Endodermal cell (in vitro differentiated cells): ENCODE results near the gene DHPS. TPM values are rescaled to one million over a fixed set of nuclear protein-coding genes. Genes with fewer than 3 reads are reported as not detected.

Source experiments
- DNase-seq: peaks from one replicate; pipeline ENCODE4 v3.0.0-alpha.2; 2017
- H3K27ac ChIP-seq: 2 replicates; pipeline ENCODE4 v1.5.1; 2013; ENCODE audit warnings: mild to moderate bottlenecking, low read depth, low read length, moderate library complexity
- H3K27me3 ChIP-seq: 2 replicates; pipeline ENCODE4 v1.6.1; 2013; ENCODE audit warnings: mild to moderate bottlenecking, low read length, moderate library complexity; ENCODE audit not compliant: insufficient read depth, control insufficient read depth, poor library complexity, severe bottlenecking
- H3K36me3 ChIP-seq: 2 replicates; pipeline ENCODE4 v1.7.0; 2013; ENCODE audit warnings: mild to moderate bottlenecking, low read length, moderate library complexity; ENCODE audit not compliant: control insufficient read depth, insufficient read depth
- H3K4me1 ChIP-seq: one replicate; pipeline ENCODE4 v1.7.0; 2013; ENCODE audit warnings: low read length; ENCODE audit not compliant: control insufficient read depth, insufficient read depth
- H3K4me3 ChIP-seq: 2 replicates; pipeline ENCODE4 v1.5.1; 2013; ENCODE audit warnings: mild to moderate bottlenecking, low read length, moderate library complexity
- H3K9ac ChIP-seq: 2 replicates; pipeline ENCODE4 v1.6.1; 2013; ENCODE audit warnings: mild to moderate bottlenecking, low read length, moderate library complexity; ENCODE audit not compliant: poor library complexity, severe bottlenecking; ENCODE audit errors: extremely low read depth
- H3K9me3 ChIP-seq: 2 replicates; pipeline ENCODE4 v1.6.1; 2013; ENCODE audit warnings: mild to moderate bottlenecking, low read length, moderate library complexity; ENCODE audit not compliant: control insufficient read depth
- H3K27ac Mint-ChIP-seq: 2 replicates; pipeline ENCODE4 v1.8.0; 2020; ENCODE audit warnings: mixed read lengths
- H3K27me3 Mint-ChIP-seq: 2 replicates; pipeline ENCODE4 v1.8.0; 2021; ENCODE audit warnings: mild to moderate bottlenecking, mixed read lengths; ENCODE audit not compliant: insufficient read depth
- H3K36me3 Mint-ChIP-seq: 2 replicates; pipeline ENCODE4 v1.8.0; 2020; ENCODE audit warnings: low read depth, mixed read lengths
- H3K4me1 Mint-ChIP-seq: 2 replicates; pipeline ENCODE4 v1.8.0; 2020; ENCODE audit warnings: mixed read lengths
- H3K4me3 Mint-ChIP-seq: 2 replicates; pipeline ENCODE4 v1.8.0; 2020; ENCODE audit warnings: mild to moderate bottlenecking, moderate library complexity, mixed read lengths
- H3K9me3 Mint-ChIP-seq: 2 replicates; pipeline ENCODE4 v1.8.0; 2020; ENCODE audit warnings: mild to moderate bottlenecking, mixed read lengths
- CTCF ChIP-seq: fragments of 200-600 bp; sonication (generic); conservative IDR thresholded peaks from 2 replicates; pipeline ENCODE4 v1.5.0; 2021; ENCODE audit warnings: antibody characterized with exemption, mild to moderate bottlenecking
- WGBS, 2 experiments: methylation state at CpG; one replicate each; pipeline versions ENCODE4 v1.1.5 to v1.1.7; 2013; ENCODE audit warnings: missing lambda C conversion rate in 2 of 2, mixed read lengths in 1 of 2; ENCODE audit not compliant: insufficient coverage in 1 of 2, insufficient read length in 1 of 2; 5-methylcytosine and 5-hydroxymethylcytosine counted together
- total RNA-seq, 2 donors: library from RNA; stranded (reverse); fragmentation: NEBNext Ultra II Directional in 1 of 2; extraction: Animal tissue kit (Norgen Biotek cat#: 25700) in 1 of 2; gene quantifications; 2 replicates in 1 of 2; 3 replicates in 1 of 2; pipeline ENCODE4 v1.2.1, GENCODE V29; 2021

The DHPS gene
- total RNA-seq, 2 donors from 2014 or later, result 76.1 to 98.5 TPM

GRCh38 chr19:12705654-12706331 is 24.1 kb upstream of the DHPS start:
- Histone ChIP-seq H3K9ac (no peak overlapping the region), H3K9me3 (no peaks in the 10 kb centered on the region), H3K36me3 (peaks cover 88% of the 10 kb centered on the region), H3K27me3 (no peaks in the 10 kb centered on the region), H3K4me1 (no peaks in the 10 kb centered on the region), H3K27ac (no peak overlapping the region), H3K4me3 (no peak overlapping the region)
- Mint-ChIP-seq H3K27me3 (no peaks in the 10 kb centered on the region), H3K36me3 (peaks cover 76% of the 10 kb centered on the region), H3K4me1 (peaks cover 2% of the 10 kb centered on the region), H3K27ac (no peak overlapping the region), H3K9me3 (no peaks in the 10 kb centered on the region), H3K4me3 (no peak overlapping the region)
- no peak for DNase-seq
- 92 to 94% methylated on average over 21 to 29 of the region's 29 CpGs for WGBS, 2 experiments
- no peak for TF ChIP-seq CTCF

GRCh38 chr19:12705169-12705568 is 23.5 kb upstream of the DHPS start:
- peaks cover 72% of the 10 kb centered on the region for H3K36me3 Mint-ChIP-seq
- H3K9me3 Mint-ChIP-seq, result no peaks in the 10 kb centered on the region
- H3K9ac ChIP-seq, result no peak overlapping the region
- 96 to 99% methylated on average over 10 to 13 of the region's 13 CpGs for WGBS, 2 experiments
- H3K9me3 ChIP-seq, result no peaks in the 10 kb centered on the region
- no peak overlapping the region for H3K4me3 Mint-ChIP-seq
- peaks cover 86% of the 10 kb centered on the region for H3K36me3 ChIP-seq
- H3K27ac Mint-ChIP-seq, result no peak overlapping the region
- TF ChIP-seq CTCF, result no peak
- no peak overlapping the region for H3K27ac ChIP-seq
- H3K4me1 Mint-ChIP-seq, result peaks cover 2% of the 10 kb centered on the region
- H3K4me3 ChIP-seq, result no peak overlapping the region
- H3K4me1 ChIP-seq, result no peaks in the 10 kb centered on the region
- DNase-seq, result no peak
- H3K27me3 Mint-ChIP-seq, result no peaks in the 10 kb centered on the region
- no peaks in the 10 kb centered on the region for H3K27me3 ChIP-seq

- Histone ChIP-seq H3K4me1 (no peaks in the 10 kb centered on the region), H3K9me3 (no peaks in the 10 kb centered on the region), H3K9ac (peak overlapping the region; percentile 41), H3K27me3 (no peaks in the 10 kb centered on the region), H3K4me3 (no peak overlapping the region), H3K27ac (peak overlapping the region; percentile 34), H3K36me3 (peaks cover 86% of the 10 kb centered on the region)
- Mint-ChIP-seq H3K36me3 (peaks cover 69% of the 10 kb centered on the region), H3K4me3 (no peak overlapping the region), H3K4me1 (peaks cover 2% of the 10 kb centered on the region), H3K27me3 (no peaks in the 10 kb centered on the region), H3K9me3 (no peaks in the 10 kb centered on the region), H3K27ac (peak overlapping the region; percentile 90)
- no peak for TF ChIP-seq CTCF
- peak; percentile 96 for DNase-seq
- 58 to 80% methylated on average over 1 to 9 of the region's 9 CpGs for WGBS, 2 experiments
These were observed 21.4 kb upstream of the DHPS start for GRCh38 chr19:12703046-12703445.
